ENCODE measurements around the gene PKNOX2. TPM values are rescaled to one million over a fixed set of nuclear protein-coding genes. Genes with fewer than 3 reads are reported as not detected.

PKNOX2 gene
- total RNA-seq, 2 experiments from 2014 or later, result not detected

GRCh38 chr11:125182573-125182972 is 18.0 kb downstream of the PKNOX2 start:
- BruUV-seq (replicated peaks), result no TSS peak
- Histone ChIP-seq H3K9me2 (ENCODE audit: insufficient read depth, low read length) (no peaks in the 10 kb centered on the region), H2AFZ (ENCODE audit: low read length) (no peak overlapping the region), H3K4me1 (ENCODE audit: insufficient read depth, low read length, poor library complexity, severe bottlenecking) (no peaks in the 10 kb centered on the region), H4K20me1 (ENCODE audit: insufficient read depth, low read length) (no peaks in the 10 kb centered on the region), H3K4me3 (ENCODE audit: low read depth, low read length, poor library complexity, severe bottlenecking) (no peak overlapping the region), H3K4me2 (ENCODE audit: low read length) (no peak overlapping the region), H3K79me2 (ENCODE audit: insufficient read depth, low read depth, low read length) (no peaks in the 10 kb centered on the region), H3K27ac (ENCODE audit: low read depth, low read length, poor library complexity, severe bottlenecking) (no peak overlapping the region), H3K36me3 (ENCODE audit: insufficient read depth, low read length) (no peaks in the 10 kb centered on the region), H3K9me3 (ENCODE audit: low read length) (no peaks in the 10 kb centered on the region)
- intact Hi-C loops (cut with micrococcal nuclease; ENCODE audit: unreplicated experiment), result no loop called here
- DNase-seq (ENCODE audit: low spot score), result no peak
- CTCF ChIA-PET (ENCODE audit: unreplicated experiment), result no interaction called here
- TF ChIP-seq CTCF (conservative IDR thresholded peaks at IDR 0.05; ENCODE audit: low read length), result no peak
- no peak for TF ChIP-seq EZH2phosphoT487 (IDR thresholded peaks at IDR 0.05; ENCODE audit: borderline replicate concordance, low read depth, low read length)
- POLR2A ChIA-PET, result no interaction called here

GRCh38 chr11:125183641-125184040 is 19.1 kb downstream of the PKNOX2 start:
- Histone ChIP-seq H3K4me1 (ENCODE audit: insufficient read depth, low read length, poor library complexity, severe bottlenecking) (no peaks in the 10 kb centered on the region), H3K9me2 (ENCODE audit: insufficient read depth, low read length) (no peaks in the 10 kb centered on the region), H4K20me1 (ENCODE audit: insufficient read depth, low read length) (no peaks in the 10 kb centered on the region), H3K79me2 (ENCODE audit: insufficient read depth, low read depth, low read length) (no peaks in the 10 kb centered on the region), H3K27ac (ENCODE audit: low read depth, low read length, poor library complexity, severe bottlenecking) (no peak overlapping the region), H3K4me2 (ENCODE audit: low read length) (no peak overlapping the region), H3K4me3 (ENCODE audit: low read depth, low read length, poor library complexity, severe bottlenecking) (no peak overlapping the region), H3K9me3 (ENCODE audit: low read length) (no peaks in the 10 kb centered on the region), H2AFZ (ENCODE audit: low read length) (no peak overlapping the region), H3K36me3 (ENCODE audit: insufficient read depth, low read length) (no peaks in the 10 kb centered on the region)
- intact Hi-C loops (cut with micrococcal nuclease; ENCODE audit: unreplicated experiment), result no loop called here
- ChIA-PET POLR2A (no interaction called here), CTCF (ENCODE audit: unreplicated experiment) (no interaction called here)
- TF ChIP-seq EZH2phosphoT487 (IDR thresholded peaks at IDR 0.05; ENCODE audit: borderline replicate concordance, low read depth, low read length), result no peak
- TF ChIP-seq CTCF (conservative IDR thresholded peaks at IDR 0.05; ENCODE audit: low read length), result no peak
- BruUV-seq (replicated peaks), result no TSS peak
- DNase-seq (ENCODE audit: low spot score), result no peak

GRCh38 chr11:125188021-125188420 is 23.5 kb downstream of the PKNOX2 start:
- TF ChIP-seq CTCF (conservative IDR thresholded peaks at IDR 0.05; ENCODE audit: low read length) (no peak), EZH2phosphoT487 (IDR thresholded peaks at IDR 0.05; ENCODE audit: borderline replicate concordance, low read depth, low read length) (no peak)

More at GRCh38 chr11:125188021-125188420, 23.5 kb downstream of the PKNOX2 start:
- H3K79me2 ChIP-seq (ENCODE audit: insufficient read depth, low read depth, low read length), result no peaks in the 10 kb centered on the region
- no peak for DNase-seq (ENCODE audit: low spot score)
- no peaks in the 10 kb centered on the region for H3K9me2 ChIP-seq (ENCODE audit: insufficient read depth, low read length)
- no peaks in the 10 kb centered on the region for H3K9me3 ChIP-seq (ENCODE audit: low read length)
- H2AFZ ChIP-seq (ENCODE audit: low read length), result no peak overlapping the region
- H3K4me3 ChIP-seq (ENCODE audit: low read depth, low read length, poor library complexity, severe bottlenecking), result no peak overlapping the region
- no peaks in the 10 kb centered on the region for H3K4me1 ChIP-seq (ENCODE audit: insufficient read depth, low read length, poor library complexity, severe bottlenecking)
- POLR2A ChIA-PET, result no interaction called here
- H3K27ac ChIP-seq (ENCODE audit: low read depth, low read length, poor library complexity, severe bottlenecking), result no peak overlapping the region
- H3K4me2 ChIP-seq (ENCODE audit: low read length), result no peak overlapping the region
- CTCF ChIA-PET (ENCODE audit: unreplicated experiment), result no interaction called here
- intact Hi-C loops (cut with micrococcal nuclease; ENCODE audit: unreplicated experiment), result no loop called here
- no TSS peak for BruUV-seq (replicated peaks)
- no peaks in the 10 kb centered on the region for H4K20me1 ChIP-seq (ENCODE audit: insufficient read depth, low read length)
- no peaks in the 10 kb centered on the region for H3K36me3 ChIP-seq (ENCODE audit: insufficient read depth, low read length)

Data from OCI-LY7 (cell line).